KOPT-K1 (cell line): Measurements from ENCODE around the gene ANGPTL2.

Experiments
- H3K27ac ChIP-seq: fragments of 200-600 bp; sonication (generic); 2 replicates; pipeline ENCODE4 v1.5.1; 2016; ENCODE audit warnings: antibody characterized with exemption, mild to moderate bottlenecking, low read depth, low read length; ENCODE audit not compliant: poor library complexity, severe bottlenecking
- H3K36me3 ChIP-seq: fragments of 200-600 bp; sonication (generic); 2 replicates; pipeline ENCODE4 v1.5.1; 2017; ENCODE audit warnings: antibody characterized with exemption, mild to moderate bottlenecking, low read length, moderate library complexity; ENCODE audit not compliant: insufficient read depth
- H3K9me3 ChIP-seq: fragments of 200-600 bp; sonication (generic); 2 replicates; pipeline ENCODE4 v1.5.1; 2017; ENCODE audit warnings: antibody characterized with exemption, low read length, mild to moderate bottlenecking; ENCODE audit not compliant: insufficient read depth, poor library complexity, severe bottlenecking

Gene ANGPTL2

GRCh38 chr9:127058011-127058644, 64.3 kb downstream of the ANGPTL2 start:
- Histone ChIP-seq H3K27ac (no peak overlapping the region), H3K9me3 (no peaks in the 10 kb centered on the region), H3K36me3 (peaks cover 31% of the 10 kb centered on the region; the same call in 1 of the 2 replicates)

- Histone ChIP-seq H3K9me3 (no peaks in the 10 kb centered on the region), H3K36me3 (peaks cover 35% of the 10 kb centered on the region; the same call in 1 of the 2 replicates), H3K27ac (no peak overlapping the region)
Measured at GRCh38 chr9:127056446-127056845, 66.0 kb downstream of the ANGPTL2 start.

GRCh38 chr9:127055745-127056402, 66.6 kb downstream of the ANGPTL2 start:
- Histone ChIP-seq H3K27ac (no peak overlapping the region), H3K36me3 (peaks cover 33% of the 10 kb centered on the region; the same call in 1 of the 2 replicates), H3K9me3 (no peaks in the 10 kb centered on the region)

- peaks cover 28% of the 10 kb centered on the region; the same call in 1 of the 2 replicates for H3K36me3 ChIP-seq
- no peaks in the 10 kb centered on the region for H3K9me3 ChIP-seq
- no peak overlapping the region for H3K27ac ChIP-seq
Measured at GRCh38 chr9:127053960-127054359, 68.5 kb downstream of the ANGPTL2 start.

GRCh38 chr9:127053057-127053821, 69.2 kb downstream of the ANGPTL2 start:
- Histone ChIP-seq H3K9me3 (no peaks in the 10 kb centered on the region), H3K36me3 (peaks cover 28% of the 10 kb centered on the region; the same call in 1 of the 2 replicates), H3K27ac (no peak overlapping the region)

GRCh38 chr9:127051881-127052595, 70.4 kb downstream of the ANGPTL2 start:
- Histone ChIP-seq H3K36me3 (peaks cover 24% of the 10 kb centered on the region; the same call in 1 of the 2 replicates), H3K9me3 (no peaks in the 10 kb centered on the region), H3K27ac (no peak overlapping the region)

GRCh38 chr9:127050591-127051001, 71.8 kb downstream of the ANGPTL2 start:
- Histone ChIP-seq H3K36me3 (peaks cover 17% of the 10 kb centered on the region; the same call in 1 of the 2 replicates), H3K27ac (no peak overlapping the region), H3K9me3 (no peaks in the 10 kb centered on the region)

GRCh38 chr9:127050152-127050551, 72.3 kb downstream of the ANGPTL2 start:
- H3K27ac ChIP-seq = no peak overlapping the region
- no peaks in the 10 kb centered on the region for H3K9me3 ChIP-seq
- peaks cover 17% of the 10 kb centered on the region; the same call in 1 of the 2 replicates for H3K36me3 ChIP-seq

GRCh38 chr9:127049581-127049980, 72.9 kb downstream of the ANGPTL2 start:
- H3K36me3 ChIP-seq = peaks cover 17% of the 10 kb centered on the region; the same call in 1 of the 2 replicates
- H3K27ac ChIP-seq = no peak overlapping the region
- no peaks in the 10 kb centered on the region for H3K9me3 ChIP-seq

GRCh38 chr9:127049044-127049443, 73.4 kb downstream of the ANGPTL2 start:
- peaks cover 14% of the 10 kb centered on the region; the same call in 1 of the 2 replicates for H3K36me3 ChIP-seq
- H3K9me3 ChIP-seq = no peaks in the 10 kb centered on the region
- no peak overlapping the region for H3K27ac ChIP-seq

GRCh38 chr9:127047971-127048370, 74.5 kb downstream of the ANGPTL2 start:
- H3K36me3 ChIP-seq = peaks cover 3% of the 10 kb centered on the region; the same call in 1 of the 2 replicates
- no peak overlapping the region for H3K27ac ChIP-seq
- H3K9me3 ChIP-seq = no peaks in the 10 kb centered on the region

GRCh38 chr9:127045148-127045547, 77.3 kb downstream of the ANGPTL2 start:
- H3K9me3 ChIP-seq = no peaks in the 10 kb centered on the region
- H3K27ac ChIP-seq = no peak overlapping the region
- H3K36me3 ChIP-seq = no peaks in the 10 kb centered on the region

- Histone ChIP-seq H3K27ac (no peak overlapping the region), H3K36me3 (peaks cover 8% of the 10 kb centered on the region; the same call in 1 of the 2 replicates), H3K9me3 (no peaks in the 10 kb centered on the region)
Measured at GRCh38 chr9:127039492-127039891, 82.9 kb downstream of the ANGPTL2 start.

GRCh38 chr9:127038531-127038930, 83.9 kb downstream of the ANGPTL2 start:
- H3K9me3 ChIP-seq = no peaks in the 10 kb centered on the region
- peaks cover 8% of the 10 kb centered on the region; the same call in 1 of the 2 replicates for H3K36me3 ChIP-seq
- H3K27ac ChIP-seq = no peak overlapping the region
